Measurements from ENCODE around the gene DNASE1. TPM values are rescaled to one million over a fixed set of nuclear protein-coding genes. Genes with fewer than 3 reads are reported as not detected.

Gene DNASE1
- polyA plus RNA-seq, 1 experiment, result 8.0 TPM

GRCh38 chr16:3609895-3610697, 44.4 kb upstream of the DNASE1 start:
- ChIA-PET POLR2A (no interaction called here), CTCF (no interaction called here)
- Histone ChIP-seq H3K27ac (ENCODE audit: low read depth, low read length) (no peak overlapping the region), H3K4me3 (ENCODE audit: low read depth, low read length) (peak overlapping the region; percentile 84), H3K9me3 (ENCODE audit: control insufficient read depth, insufficient read depth, low read length) (peaks cover 7% of the 10 kb centered on the region; the same call in 1 of the 2 replicates), H3K27me3 (ENCODE audit: control insufficient read depth, insufficient read depth, low read length) (no peaks in the 10 kb centered on the region)
- no peak for DNase-seq (ENCODE audit: low read depth, low spot score)
- TF ChIP-seq CTCF (IDR thresholded peaks at IDR 0.05; ENCODE audit: low read depth, low read length), result no peak

GRCh38 chr16:3610698-3611145, 43.8 kb upstream of the DNASE1 start:
- no peaks in the 10 kb centered on the region for H3K27me3 ChIP-seq (ENCODE audit: control insufficient read depth, insufficient read depth, low read length)
- no peak for DNase-seq (ENCODE audit: low read depth, low spot score)
- POLR2A ChIA-PET, result no interaction called here
- CTCF ChIA-PET, result no interaction called here
- peaks cover 7% of the 10 kb centered on the region; the same call in 1 of the 2 replicates for H3K9me3 ChIP-seq (ENCODE audit: control insufficient read depth, insufficient read depth, low read length)
- no peak for TF ChIP-seq CTCF (IDR thresholded peaks at IDR 0.05; ENCODE audit: low read depth, low read length)
- peak overlapping the region; percentile 84 for H3K4me3 ChIP-seq (ENCODE audit: low read depth, low read length)
- no peak overlapping the region for H3K27ac ChIP-seq (ENCODE audit: low read depth, low read length)

- TF ChIP-seq CTCF (IDR thresholded peaks at IDR 0.05; ENCODE audit: low read depth, low read length), result no peak
- CTCF ChIA-PET, result no interaction called here
- POLR2A ChIA-PET, result no interaction called here
These were observed 43.1 kb upstream of the DNASE1 start, which contains the start of gene SLX4 for GRCh38 chr16:3611146-3611975. Gene SLX4, minus strand, starts transcription at chr16:3611606. Its CDS starts 2,642 bp downstream, at chr16:3608964.

GRCh38 chr16:3612510-3613466, 41.7 kb upstream of the DNASE1 start:
- no peak for DNase-seq (ENCODE audit: low read depth, low spot score)
- H3K27ac ChIP-seq (ENCODE audit: low read depth, low read length), result no peak overlapping the region
- POLR2A ChIA-PET, result no interaction called here
- CTCF ChIA-PET, result no interaction called here
- H3K27me3 ChIP-seq (ENCODE audit: control insufficient read depth, insufficient read depth, low read length), result no peaks in the 10 kb centered on the region
- peaks cover 7% of the 10 kb centered on the region; the same call in 1 of the 2 replicates for H3K9me3 ChIP-seq (ENCODE audit: control insufficient read depth, insufficient read depth, low read length)
- TF ChIP-seq CTCF (IDR thresholded peaks at IDR 0.05; ENCODE audit: low read depth, low read length), result no peak
- H3K4me3 ChIP-seq (ENCODE audit: low read depth, low read length), result peak overlapping the region; percentile 98

More at GRCh38 chr16:3611146-3611975, 43.1 kb upstream of the DNASE1 start, which contains the start of gene SLX4:
- DNase-seq (ENCODE audit: low read depth, low spot score), result peak; percentile 61
- peaks cover 7% of the 10 kb centered on the region; the same call in 1 of the 2 replicates for H3K9me3 ChIP-seq (ENCODE audit: control insufficient read depth, insufficient read depth, low read length)
- H3K4me3 ChIP-seq (ENCODE audit: low read depth, low read length), result peak within 1 kb of the TSS; percentile 98
- H3K27me3 ChIP-seq (ENCODE audit: control insufficient read depth, insufficient read depth, low read length), result no peaks in the 10 kb centered on the region
- H3K27ac ChIP-seq (ENCODE audit: low read depth, low read length), result peak within 1 kb of the TSS; percentile 39

Data from AG04450 (cell line).